ENCODE results near the gene MCCD1. TPM values are rescaled to one million over a fixed set of nuclear protein-coding genes. Genes with fewer than 3 reads are reported as not detected.
"Not testable (repeated sequence)": the region's sequence is repeated elsewhere in the genome, so short reads cannot be mapped to it uniquely, and the experiment has no call there.

MCCD1 gene
- total RNA-seq, 1 experiment from 2014 or later = not detected

DNA sequence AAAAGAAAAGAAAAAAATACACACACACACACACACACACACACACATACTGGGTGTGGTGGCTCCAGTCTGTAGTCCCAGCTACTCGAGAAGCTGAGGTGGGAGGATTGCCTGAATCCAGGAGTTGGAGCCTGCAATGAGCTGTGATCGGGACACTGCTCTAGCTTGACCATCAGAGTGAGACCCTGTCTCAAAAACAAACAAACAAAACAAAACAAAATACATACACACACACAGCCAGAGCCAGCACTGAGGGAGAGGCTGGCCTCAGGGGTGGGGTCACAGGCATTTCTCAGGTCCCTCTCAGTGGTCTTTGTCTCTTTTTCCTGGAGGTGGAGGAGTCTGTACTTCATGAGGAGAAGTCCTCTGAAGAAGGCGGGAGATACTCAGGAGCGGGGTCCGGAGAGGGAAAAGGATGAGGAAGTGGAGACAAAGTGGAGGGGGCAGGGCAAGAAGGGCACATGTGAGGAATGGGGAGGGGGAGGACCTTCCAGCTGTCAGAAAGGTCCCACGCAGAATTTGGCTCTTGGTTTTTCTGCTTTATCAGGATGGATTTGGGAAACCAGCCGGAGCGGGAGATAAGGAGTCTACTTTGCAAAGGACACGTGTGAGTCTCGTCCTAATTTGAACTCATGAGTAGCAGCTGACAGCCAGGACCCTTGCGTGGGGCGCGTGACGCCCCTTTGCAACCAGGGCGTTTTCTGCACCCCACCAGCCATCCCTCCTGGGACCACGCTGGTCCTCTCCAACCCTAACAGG, 38.5 kb upstream of the MCCD1 start:
- no peaks in the 10 kb centered on the region for H3K27me3 ChIP-seq (ENCODE audit: low read length)
- no peaks in the 10 kb centered on the region for H3K9me2 ChIP-seq (replicated peaks; ENCODE audit: low read length)
- no peak overlapping the region for H3K4me3 ChIP-seq (ENCODE audit: low read length)
- no peaks in the 10 kb centered on the region for H3K9me3 ChIP-seq (ENCODE audit: low read length)
- intact Hi-C loops (cut with micrococcal nuclease) = loop anchor here (5.0 kb wide), 1 partner anchor 88 kb away; the partner anchor contains the start of gene MICA
- no peak overlapping the region for H3K27ac ChIP-seq (ENCODE audit: low read length)
- H3K4me2 ChIP-seq (ENCODE audit: low read length) = no peak overlapping the region
- H3K79me2 ChIP-seq (ENCODE audit: low read length) = peaks cover 14% of the 10 kb centered on the region
- no peaks in the 10 kb centered on the region for H3K36me3 ChIP-seq (ENCODE audit: low read depth, low read length)
- no peaks in the 10 kb centered on the region for H4K20me1 ChIP-seq (ENCODE audit: low read length)
- CTCF ChIA-PET = no interaction called here
- no peak overlapping the region for H2AFZ ChIP-seq (ENCODE audit: low read length)
- H3K4me1 ChIP-seq (ENCODE audit: insufficient read depth, low read length) = peaks cover 14% of the 10 kb centered on the region; the same call in 1 of the 2 replicates
- BruUV-seq (replicated peaks) = no TSS peak
- ATAC-seq (no peak), DNase-seq (no peak)
- no peak overlapping the region for H3K9ac ChIP-seq (ENCODE audit: low read length)
- POLR2A ChIA-PET (ENCODE audit: unreplicated experiment) = no interaction called here
- TF ChIP-seq EZH2phosphoT487 (IDR thresholded peaks at IDR 0.05; ENCODE audit: borderline replicate concordance, low read length) (no peak), EZH2 (IDR thresholded peaks at IDR 0.05; ENCODE audit: low read length, unreplicated experiment) (no peak)
- TF ChIP-seq, protein P1, sequence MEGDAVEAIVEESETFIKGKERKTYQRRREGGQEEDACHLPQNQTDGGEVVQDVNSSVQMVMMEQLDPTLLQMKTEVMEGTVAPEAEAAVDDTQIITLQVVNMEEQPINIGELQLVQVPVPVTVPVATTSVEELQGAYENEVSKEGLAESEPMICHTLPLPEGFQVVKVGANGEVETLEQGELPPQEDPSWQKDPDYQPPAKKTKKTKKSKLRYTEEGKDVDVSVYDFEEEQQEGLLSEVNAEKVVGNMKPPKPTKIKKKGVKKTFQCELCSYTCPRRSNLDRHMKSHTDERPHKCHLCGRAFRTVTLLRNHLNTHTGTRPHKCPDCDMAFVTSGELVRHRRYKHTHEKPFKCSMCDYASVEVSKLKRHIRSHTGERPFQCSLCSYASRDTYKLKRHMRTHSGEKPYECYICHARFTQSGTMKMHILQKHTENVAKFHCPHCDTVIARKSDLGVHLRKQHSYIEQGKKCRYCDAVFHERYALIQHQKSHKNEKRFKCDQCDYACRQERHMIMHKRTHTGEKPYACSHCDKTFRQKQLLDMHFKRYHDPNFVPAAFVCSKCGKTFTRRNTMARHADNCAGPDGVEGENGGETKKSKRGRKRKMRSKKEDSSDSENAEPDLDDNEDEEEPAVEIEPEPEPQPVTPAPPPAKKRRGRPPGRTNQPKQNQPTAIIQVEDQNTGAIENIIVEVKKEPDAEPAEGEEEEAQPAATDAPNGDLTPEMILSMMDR (conservative IDR thresholded peaks at IDR 0.05; ENCODE audit: low read depth, low read length) = no peak
- H3F3A ChIP-seq (ENCODE audit: low read length, unreplicated experiment) = no peaks in the 10 kb centered on the region

DNA sequence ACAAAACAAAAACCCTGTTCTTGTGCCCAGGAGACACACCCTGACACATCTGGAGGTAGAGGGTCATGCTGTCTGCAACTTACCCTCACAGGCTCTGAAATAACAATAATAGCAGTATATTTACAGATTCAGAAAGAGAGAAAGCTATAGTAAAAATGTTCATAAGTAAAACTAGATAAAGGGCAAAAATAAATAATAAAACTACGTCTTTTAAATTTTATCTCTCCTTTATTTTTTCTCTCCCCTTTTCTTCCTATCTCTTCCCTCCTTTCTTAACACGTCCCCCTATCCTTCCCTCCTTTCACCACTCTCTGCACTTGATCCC, 35.2 kb upstream of the MCCD1 start:
- H3F3A ChIP-seq (ENCODE audit: low read length, unreplicated experiment); H3K9me3 ChIP-seq (ENCODE audit: low read length); BruUV-seq (replicated peaks); DNase-seq; H3K27me3 ChIP-seq (ENCODE audit: low read length); H3K27ac ChIP-seq (ENCODE audit: low read length); H4K20me1 ChIP-seq (ENCODE audit: low read length); H3K36me3 ChIP-seq (ENCODE audit: low read depth, low read length); ATAC-seq; POLR2A ChIA-PET (ENCODE audit: unreplicated experiment); H3K9me2 ChIP-seq (replicated peaks; ENCODE audit: low read length): not testable (repeated sequence)
- Histone ChIP-seq H3K4me1 (ENCODE audit: insufficient read depth, low read length) (peaks cover 32% of the 10 kb centered on the region), H3K9ac (ENCODE audit: low read length) (peak overlapping the region; percentile 71; the same call in 1 of the 2 replicates), H3K79me2 (ENCODE audit: low read length) (peaks cover 34% of the 10 kb centered on the region), H3K4me2 (ENCODE audit: low read length) (peak overlapping the region; percentile 84), H2AFZ (ENCODE audit: low read length) (peak overlapping the region; percentile 90; the same call in 1 of the 2 replicates), H3K4me3 (ENCODE audit: low read length) (peak overlapping the region; percentile 77)
- CTCF ChIA-PET = interaction anchor here (0.8 kb wide), 1 partner anchor 105 kb away, joined by 3 read pairs; no protein-coding TSS in a partner anchor
- intact Hi-C loops (cut with micrococcal nuclease) = loop anchor here (1.0 to 5.0 kb wide), 2 partner anchors 91 to 105 kb away; partner anchors contain the start of gene MICA

DNA sequence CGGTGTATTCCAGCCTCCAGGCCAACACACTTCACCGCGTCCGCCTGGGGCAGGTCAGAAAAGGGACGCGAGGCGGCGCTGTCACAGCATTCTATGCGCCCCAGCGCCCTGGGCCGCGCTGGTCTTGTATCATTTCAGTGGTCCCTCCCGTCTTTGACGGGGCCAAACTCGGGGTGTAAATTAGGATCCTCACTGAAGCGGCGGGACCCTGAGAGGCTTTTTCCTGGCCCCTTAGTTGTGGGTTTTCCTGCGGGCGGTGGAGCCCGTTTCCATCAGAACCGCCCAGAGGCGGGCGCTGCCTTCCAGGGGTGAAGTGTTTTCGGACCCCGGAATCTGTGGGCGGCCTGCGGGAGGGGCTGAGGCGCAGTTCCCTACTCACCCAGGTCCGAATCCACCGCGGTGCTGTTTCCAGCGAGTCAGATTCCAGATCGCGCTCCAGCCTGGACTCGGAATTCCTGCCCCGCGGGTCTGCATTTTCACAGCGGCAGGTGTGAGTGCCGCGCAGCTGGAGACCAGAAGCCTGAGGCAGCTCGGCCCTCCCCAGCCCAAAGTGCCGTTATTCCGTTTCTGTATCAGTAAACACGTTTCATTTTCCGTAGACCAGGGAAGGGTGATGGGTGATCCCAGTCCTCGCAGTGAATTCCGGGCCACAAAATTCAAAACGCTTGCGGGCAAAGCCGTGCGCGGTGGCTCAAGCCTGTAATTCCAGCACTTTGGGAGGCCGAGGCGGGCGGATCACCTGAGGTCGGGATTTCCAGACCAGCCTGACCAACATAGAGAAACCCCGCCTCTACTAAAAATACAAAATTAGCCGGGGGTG, 34.7 kb upstream of the MCCD1 start:
- Histone ChIP-seq H3K4me3 (ENCODE audit: low read length) (peak overlapping the region; percentile 77), H3K36me3 (ENCODE audit: low read depth, low read length) (no peaks in the 10 kb centered on the region), H2AFZ (ENCODE audit: low read length) (peak overlapping the region; percentile 90), H3K27ac (ENCODE audit: low read length) (no peak overlapping the region), H3K27me3 (ENCODE audit: low read length) (no peaks in the 10 kb centered on the region), H3K4me2 (ENCODE audit: low read length) (peak overlapping the region; percentile 84), H3F3A (ENCODE audit: low read length, unreplicated experiment) (no peaks in the 10 kb centered on the region), H3K9me3 (ENCODE audit: low read length) (no peaks in the 10 kb centered on the region), H3K9ac (ENCODE audit: low read length) (peak overlapping the region; percentile 71), H4K20me1 (ENCODE audit: low read length) (peaks cover 2% of the 10 kb centered on the region; the same call in 1 of the 2 replicates), H3K79me2 (ENCODE audit: low read length) (peaks cover 40% of the 10 kb centered on the region), H3K9me2 (replicated peaks; ENCODE audit: low read length) (no peaks in the 10 kb centered on the region), H3K4me1 (ENCODE audit: insufficient read depth, low read length) (peaks cover 34% of the 10 kb centered on the region)
- intact Hi-C loops (cut with micrococcal nuclease) = loop anchor here (1.0 to 5.0 kb wide), 5 partner anchors 35 to 104 kb away; partner anchors contain the start of genes ATP6V1G2, DDX39B, MCCD1 and MICA
- DNase-seq (peak; percentile 88), ATAC-seq (peak; percentile 65)
- ChIA-PET CTCF (interaction anchor here (0.8 to 1.3 kb wide), 2 partner anchors 47 to 104 kb away, joined by 3 to 6 read pairs; partner anchors contain the start of gene DDX39B), POLR2A (ENCODE audit: unreplicated experiment) (interaction anchor here (1.2 kb wide), 1 partner anchor 47 kb away, joined by 4 read pairs; the partner anchor contains the start of gene DDX39B)
- TF ChIP-seq EZH2phosphoT487 (IDR thresholded peaks at IDR 0.05; ENCODE audit: borderline replicate concordance, low read length) = no peak
- TF ChIP-seq, protein P1 (conservative IDR thresholded peaks at IDR 0.05; ENCODE audit: low read depth, low read length) = peak; percentile 86
- BruUV-seq (replicated peaks) = TSS peak; percentile 39
